ENCODE measurements around the gene MT1F.
"Not testable (repeated sequence)": the region's sequence is repeated elsewhere in the genome, so short reads cannot be mapped to it uniquely, and the experiment has no call there.

Gene MT1F

DNA sequence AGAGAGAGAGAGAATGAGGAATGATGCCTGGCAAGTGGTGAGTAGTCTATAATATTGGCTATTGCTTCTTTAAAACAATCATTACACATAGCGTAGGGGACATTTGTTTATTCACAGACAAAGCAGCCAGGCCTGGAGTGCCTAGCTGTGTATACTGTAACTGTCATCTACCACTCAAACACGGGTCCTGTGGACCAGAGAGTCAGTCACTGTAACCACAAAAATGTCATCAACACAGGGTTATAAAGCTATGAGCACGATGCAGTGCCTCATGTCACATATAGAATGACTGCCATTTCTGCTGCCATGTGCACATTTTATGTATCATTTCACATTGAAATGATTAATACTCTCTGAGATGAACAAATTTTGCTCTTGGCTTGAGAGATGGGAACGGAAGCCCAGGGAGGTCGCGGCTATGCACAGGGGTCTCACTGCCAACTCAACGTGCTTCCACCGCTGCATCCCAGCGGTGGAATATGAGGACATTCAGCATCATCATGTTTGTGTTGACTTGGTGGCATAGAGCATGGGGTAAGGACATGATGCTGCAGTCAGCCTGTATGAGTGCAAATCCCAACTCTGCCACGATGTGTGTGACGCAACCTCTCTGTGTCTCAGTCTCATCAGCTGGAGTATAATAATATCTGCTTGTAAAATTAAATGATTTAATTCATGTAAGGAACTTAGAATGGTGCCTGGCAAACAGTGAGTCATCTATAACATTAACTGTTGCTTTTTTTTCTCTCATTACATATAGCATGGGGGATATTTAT is 15.2 kb downstream of the MT1F start:
- DNase-seq (ENCODE audit: low read depth): no peak

DNA sequence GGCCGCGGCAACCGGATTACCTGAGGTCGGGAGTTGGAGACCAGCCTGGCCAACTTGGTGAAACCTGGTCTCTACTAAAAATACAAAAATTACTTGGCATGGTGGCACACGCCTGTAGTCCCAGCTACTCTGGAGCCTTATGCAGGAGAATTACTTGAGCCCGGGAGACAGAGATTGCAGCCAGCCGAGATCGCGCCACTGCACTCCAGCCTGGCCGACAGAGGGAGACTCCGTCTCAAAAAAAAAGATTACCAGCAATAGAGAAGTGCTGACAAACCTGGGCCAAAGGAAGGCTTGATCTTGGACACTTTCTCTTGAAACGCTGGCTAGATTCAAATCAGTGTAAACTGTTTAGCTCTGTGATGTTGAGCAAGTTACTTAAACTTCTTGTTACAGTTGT is 16.2 kb downstream of the MT1F start:
- no peak for DNase-seq (ENCODE audit: low read depth)

DNA sequence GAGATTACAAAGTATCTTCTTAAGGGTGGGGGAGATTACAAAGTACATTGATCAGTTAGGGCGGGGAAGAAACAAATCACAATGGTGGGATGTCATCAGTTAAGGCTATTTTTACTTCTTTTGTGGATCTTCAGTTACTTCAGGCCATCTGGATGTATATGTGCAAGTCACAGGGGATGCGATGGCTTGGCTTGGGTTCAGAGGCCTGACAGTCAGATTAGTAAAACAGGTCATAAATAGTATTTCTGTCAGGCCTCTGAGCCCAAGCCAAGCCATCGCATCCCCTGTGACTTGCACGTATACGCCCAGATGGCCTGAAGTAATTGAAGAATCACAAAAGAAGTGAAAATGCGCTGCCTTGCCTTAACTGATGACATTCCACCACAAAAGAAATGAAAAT is 16.8 kb downstream of the MT1F start:
- not testable (repeated sequence) for DNase-seq (ENCODE audit: low read depth)

DNA sequence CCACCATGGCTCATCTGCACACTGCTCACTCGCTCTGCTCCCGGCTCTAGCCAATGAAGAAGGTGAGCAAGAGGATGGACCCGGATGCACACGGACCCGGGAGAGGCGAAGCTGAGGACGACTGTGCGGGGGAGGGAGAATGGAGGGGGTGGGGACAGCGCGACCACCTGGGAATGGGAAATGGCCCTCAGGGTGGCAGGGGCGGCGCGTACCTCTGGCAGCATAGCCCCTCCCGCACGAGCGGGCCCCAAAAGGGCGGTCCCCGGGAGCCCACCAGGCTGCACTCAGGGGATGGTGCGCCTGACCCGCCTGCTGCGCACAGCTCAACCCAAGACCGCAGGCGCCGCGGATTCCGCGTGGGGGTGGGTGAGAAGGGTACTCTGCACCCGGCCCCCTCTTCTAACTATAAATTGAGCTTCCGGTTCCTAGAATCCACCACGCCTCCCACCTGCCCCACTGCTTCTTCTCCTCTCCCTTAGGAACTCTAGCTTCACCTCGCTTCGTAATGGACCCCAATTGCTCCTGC is 18.0 kb downstream of the MT1F start:
- DNase-seq (ENCODE audit: low read depth): no peak

DNA sequence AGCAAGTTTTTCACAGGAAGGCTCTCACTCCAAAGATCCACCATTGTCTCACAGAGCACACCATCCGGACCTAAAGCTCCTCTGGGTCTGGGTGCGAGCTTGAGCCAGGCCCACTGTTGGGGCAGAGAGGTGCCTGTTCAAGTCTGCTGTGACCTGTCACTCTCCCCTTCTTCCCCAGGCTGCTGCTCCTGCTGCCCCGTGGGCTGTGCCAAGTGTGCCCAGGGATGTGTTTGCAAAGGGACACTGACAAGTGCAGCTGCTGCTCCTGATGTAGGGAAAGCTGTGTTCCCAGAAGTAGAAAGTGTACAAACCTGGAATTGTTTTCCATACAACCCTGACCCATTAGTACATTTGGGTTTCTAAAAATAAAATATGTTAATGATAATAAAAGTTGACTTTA is 19.7 kb downstream of the MT1F start:
- DNase-seq (ENCODE audit: low read depth): no peak

DNA sequence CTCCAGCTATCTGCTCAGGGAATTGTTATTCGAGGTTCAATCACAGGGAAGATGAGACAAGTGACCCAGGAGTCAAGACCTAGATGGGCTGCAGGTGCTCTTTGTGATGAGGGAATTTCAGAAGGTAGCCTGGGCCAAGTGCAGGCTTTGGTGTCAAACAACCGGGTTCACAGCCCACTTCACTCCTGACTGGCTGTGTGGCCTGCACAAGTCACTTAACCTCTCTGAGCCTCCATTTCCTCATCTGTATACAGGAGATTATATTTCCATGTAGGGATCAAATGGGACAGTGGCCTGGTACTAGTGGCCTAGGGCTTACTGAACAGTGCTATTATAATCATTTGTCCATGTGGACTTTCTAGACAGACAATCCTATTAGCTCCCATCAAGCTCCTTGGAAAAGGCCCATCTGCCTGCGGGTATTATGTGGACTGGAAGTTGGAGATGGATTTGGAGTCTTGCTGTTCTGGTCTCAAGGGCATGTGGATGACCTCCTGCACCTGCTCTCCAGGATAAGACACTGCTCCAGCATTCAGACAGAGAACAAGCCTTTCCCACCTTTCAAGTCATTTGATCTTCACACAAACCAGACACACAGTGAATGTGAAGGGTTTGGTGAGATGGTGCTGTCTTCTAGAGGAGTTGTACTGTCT is 21.4 kb downstream of the MT1F start:
- DNase-seq (ENCODE audit: low read depth): no peak

DNA sequence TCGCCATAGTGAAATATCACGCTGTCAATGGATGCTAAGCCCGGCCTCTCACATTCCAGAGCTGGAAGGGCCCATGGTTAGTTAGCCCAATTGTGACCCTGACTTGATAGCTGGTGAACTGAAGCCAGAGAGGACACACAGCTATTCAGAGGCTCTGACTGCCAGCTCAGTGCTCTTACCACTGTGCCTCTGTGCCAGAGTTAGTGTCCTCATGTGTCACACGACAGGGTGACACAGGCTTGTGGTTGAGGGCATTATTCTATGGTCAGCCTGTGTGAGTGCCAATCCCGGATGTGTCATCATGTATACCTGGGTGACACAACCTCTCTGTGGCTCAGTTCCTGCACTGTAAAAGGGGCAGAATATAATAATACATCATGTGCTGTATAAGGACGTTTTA is 22.1 kb downstream of the MT1F start:
- DNase-seq (ENCODE audit: low read depth): no peak

DNA sequence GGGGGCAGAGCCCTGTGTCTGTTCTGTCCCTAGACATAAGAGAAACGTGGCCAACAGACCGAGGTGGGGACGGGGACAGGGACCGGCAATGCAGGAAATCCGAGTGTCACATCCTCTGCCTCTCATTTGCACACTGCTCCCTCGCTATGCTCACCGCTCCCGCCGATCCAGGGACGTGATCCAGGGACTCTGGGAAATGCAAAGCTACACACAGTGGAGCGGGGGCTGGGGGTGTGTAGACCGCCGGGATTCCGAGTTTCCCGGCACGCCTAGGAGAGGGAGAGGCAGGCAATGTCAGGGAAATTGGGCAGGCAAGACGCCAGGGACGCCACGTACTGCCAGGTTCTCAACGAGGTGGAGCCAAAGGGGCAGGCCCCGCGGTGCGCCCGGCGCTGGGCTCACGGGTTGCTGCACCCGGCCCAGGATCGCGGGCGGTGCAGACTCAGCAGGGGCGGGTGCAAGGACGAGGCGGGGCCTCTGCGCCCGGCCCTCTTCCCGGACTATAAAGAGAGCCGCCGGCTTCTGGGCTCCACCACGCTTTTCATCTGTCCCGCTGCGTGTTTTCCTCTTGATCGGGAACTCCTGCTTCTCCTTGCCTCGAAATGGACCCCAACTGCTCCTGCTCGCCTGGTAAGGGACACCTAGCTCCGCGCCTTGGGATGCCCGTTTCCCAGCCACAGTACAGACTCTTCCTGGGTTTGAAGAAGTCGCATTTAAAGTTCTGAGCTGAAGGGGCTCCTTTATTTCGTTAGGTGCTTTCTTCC is 24.4 kb downstream of the MT1F start, which contains the start of gene MT1X:
TSS of gene MT1X (plus strand) at position 532 of the 764 bp plus-strand sequence. CDS start at position 603, 71 bp downstream.
- peak; percentile 65 for DNase-seq (ENCODE audit: low read depth)

DNA sequence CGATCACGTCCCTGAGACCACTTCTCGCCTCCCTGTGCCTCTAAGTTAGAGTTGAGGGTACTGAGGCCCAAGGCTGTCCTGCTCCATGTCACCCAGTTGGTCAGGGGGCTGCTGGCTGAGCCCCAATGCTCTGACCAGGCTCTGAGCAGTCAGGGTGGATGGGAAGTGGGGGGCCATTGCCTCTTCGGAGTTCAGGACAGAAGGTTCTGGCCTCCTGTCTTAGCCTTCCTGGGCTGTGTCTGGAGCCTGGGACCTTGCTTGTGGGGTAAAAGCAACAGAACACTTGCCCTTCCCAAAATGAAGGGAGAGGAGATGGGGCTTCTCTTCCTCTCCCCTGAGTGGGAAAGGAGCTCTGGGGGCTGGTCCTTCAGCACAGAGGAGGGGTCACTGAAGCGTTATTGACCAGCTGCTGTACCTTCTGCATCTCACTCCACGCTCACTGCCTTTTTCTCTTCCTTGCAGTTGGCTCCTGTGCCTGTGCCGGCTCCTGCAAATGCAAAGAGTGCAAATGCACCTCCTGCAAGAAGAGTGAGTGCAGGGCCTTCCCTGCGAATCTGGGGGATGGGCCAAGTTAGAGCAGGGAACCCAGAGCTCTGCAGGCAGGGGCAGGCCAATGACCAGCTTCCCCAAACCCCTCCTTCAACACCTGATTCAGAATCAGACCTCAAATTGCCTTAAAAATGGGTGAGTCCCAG is 25.1 kb downstream of the MT1F start:
- DNase-seq (ENCODE audit: low read depth): no peak

DNA sequence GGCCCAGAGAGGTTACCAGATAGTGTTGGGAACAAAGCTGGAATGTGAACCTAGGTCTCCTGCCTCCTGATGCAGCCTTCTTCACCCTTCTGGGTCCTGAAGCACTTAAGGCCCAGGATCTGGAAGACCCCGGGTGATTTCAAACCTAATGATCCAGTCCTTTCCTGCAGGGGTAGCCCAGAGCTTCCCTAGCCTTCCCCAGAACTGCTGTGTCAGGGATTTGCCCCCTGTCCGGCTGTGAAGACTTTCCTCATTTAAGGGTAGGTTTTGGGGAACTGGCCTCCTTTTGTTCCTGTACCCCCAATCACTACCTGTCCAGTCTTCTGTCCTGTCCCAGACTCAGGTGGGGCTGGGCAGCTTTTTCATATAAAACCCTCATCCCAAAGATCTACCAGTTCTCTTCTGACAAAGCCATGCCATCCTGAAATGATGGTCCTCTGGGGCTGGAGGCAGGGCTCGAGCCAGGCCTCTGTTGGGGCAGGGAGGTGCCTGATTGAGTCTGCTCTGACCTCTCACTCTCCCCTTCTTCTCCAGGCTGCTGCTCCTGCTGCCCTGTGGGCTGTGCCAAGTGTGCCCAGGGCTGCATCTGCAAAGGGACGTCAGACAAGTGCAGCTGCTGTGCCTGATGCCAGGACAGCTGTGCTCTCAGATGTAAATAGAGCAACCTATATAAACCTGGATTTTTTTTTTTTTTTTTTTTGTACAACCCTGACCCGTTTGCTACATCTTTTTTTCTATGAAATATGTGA is 25.8 kb downstream of the MT1F start:
- DNase-seq (ENCODE audit: low read depth): no peak

DNA sequence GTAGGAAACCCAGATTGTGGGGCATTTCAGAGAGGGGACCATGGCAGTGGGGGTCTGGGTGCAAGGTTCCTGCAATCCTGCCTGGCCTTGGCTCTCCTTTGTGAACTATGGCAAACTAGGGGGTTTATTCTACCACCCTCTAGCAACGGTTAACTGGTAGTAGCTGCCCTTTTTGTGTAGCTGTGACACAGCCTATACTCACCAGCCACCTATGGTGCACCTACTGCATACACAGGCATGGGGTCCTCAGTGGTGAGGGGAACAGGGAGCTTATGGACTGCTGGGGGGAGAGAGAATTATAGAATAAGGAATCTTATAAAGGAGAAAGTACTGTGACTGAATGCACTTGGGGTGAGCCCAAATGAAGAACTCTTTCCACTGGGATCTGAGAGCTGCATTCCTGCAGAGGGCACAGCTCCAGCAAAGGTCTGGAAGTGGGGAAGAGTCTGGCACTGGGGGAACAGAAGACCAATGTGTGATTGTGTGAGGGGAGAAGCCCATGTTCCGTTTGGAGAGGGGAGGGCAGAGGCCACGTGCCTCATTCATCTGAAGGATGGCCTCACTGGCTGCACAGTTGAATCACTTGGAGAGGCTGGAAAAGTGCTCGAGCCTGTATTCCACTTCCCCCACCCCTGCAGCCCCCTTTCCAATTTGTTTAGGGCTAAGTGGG is 26.6 kb downstream of the MT1F start:
- no peak for DNase-seq (ENCODE audit: low read depth)

DNA sequence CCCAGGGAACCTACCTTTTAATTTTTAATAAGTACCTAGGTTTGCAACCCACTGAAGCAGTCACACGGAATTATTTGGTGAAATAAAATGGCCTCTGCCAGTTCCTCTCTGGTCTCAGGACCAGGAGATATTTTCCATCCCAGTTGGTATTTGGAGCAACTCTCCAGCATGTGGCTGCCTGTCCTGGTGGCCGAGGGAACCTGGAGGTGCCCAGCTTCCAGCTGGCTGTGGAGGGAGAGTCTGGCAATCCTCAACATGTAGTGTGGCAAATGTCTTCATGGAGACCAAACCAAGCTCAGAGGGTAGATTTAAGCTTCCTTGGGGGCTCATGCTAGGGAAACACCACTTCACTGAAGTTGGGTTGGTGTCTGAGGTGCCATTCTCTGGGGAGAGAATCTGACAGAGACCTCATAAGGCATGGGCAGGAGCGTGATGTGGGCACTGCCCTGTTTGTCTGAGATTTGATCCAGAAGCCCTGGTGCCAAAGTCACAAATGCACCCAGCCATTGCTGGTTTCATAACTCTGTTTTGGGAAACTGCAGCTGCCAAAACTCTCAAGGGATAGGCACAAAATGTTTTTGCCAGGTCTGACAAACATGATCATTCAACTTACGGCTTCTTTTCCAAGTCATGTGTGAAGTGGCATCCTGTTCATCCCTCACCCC is 27.3 kb downstream of the MT1F start:
- DNase-seq (ENCODE audit: low read depth): no peak

DNA sequence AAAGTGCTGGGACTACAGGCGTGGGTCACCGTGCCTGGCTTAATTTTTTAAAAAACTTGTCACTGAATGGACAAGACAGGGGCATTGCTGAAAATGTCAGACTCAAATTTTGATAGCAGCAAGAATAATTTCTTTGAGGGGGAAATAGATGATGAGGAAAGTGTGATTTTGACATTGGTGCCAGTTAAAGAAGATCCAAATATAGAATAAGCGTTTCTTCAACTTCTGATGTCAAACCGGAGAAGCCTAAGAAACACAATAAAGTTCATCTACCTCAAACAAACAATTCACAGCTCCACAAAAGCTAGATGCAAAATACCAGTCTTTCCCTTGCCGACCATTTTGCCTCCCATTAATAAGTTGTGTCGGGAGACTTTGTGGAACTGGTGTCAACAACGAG is 29.0 kb downstream of the MT1F start:
- no peak for DNase-seq (ENCODE audit: low read depth)

DNA sequence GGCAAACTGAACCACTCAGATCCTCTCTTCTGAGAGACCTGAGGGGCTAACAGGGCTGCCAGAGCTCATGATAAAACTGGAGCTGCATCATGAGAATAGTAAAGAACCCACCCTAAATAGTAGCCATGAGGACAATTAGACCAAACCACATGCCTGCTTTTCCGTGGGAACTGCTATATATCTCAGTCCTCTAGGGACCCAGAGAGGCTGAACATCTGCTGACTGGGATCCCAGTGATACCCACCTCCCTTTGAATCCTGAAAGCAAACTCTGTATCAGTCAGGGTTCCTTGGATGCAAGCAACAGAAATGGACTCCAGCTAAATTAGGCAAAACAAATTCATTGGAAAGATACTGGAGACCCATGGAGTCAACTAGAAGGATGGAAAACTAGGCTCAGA is 31.0 kb downstream of the MT1F start:
- DNase-seq (ENCODE audit: low read depth): no peak

DNA sequence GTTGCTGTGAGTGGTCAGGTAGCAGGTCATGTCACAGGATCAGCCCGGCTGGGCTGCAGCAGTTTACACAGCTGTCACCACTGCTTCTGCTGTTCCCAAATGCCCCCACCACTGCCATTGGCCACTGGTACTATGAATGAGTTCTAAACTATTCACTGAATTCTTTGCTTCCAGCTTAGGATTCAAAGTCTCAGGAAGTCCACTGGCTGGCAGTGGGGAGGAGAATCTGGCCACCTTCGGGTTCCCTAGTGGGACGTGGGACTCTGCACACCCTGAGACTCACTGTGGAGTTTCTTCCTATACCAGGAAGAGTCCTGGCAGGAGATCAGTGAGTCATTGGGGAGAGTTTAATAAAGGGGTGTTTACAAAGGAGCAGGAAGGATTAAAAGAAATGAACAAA is 31.4 kb downstream of the MT1F start:
- DNase-seq (ENCODE audit: low read depth): no peak

DNA sequence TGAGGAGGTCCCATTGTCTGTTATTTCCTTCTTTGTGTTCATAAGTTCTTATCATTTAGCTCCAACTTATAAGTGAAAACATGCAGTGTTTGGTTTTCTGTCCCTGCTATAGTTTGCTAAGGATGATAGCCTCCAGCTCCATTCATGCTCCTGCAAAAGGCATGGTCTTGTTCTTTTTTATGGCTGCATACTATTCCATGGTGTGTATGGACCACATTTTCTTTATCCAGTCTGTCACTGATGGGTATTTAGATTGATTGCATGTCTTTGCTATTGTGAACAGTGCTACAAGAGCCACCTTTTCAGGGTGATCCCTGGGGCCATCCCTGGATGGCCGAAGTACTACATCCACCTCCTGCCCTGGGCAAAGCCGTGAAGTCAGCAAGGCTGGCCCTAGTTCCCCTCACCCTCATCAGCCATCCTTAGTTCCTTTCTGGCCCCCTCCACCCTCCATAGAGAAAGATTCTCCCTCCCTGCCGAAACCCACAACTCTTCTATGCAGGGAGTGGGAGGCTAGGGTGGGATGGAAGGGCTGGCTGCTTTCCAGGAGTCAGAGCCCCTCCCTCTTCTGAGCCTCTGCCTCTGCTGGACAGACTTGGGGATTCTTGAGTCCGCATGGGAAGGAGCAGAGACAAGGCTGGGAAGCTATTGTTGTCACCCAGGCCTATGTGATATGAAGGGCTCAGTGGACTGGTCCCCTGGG is 32.8 kb downstream of the MT1F start:
- no peak for DNase-seq (ENCODE audit: low read depth)

DNA sequence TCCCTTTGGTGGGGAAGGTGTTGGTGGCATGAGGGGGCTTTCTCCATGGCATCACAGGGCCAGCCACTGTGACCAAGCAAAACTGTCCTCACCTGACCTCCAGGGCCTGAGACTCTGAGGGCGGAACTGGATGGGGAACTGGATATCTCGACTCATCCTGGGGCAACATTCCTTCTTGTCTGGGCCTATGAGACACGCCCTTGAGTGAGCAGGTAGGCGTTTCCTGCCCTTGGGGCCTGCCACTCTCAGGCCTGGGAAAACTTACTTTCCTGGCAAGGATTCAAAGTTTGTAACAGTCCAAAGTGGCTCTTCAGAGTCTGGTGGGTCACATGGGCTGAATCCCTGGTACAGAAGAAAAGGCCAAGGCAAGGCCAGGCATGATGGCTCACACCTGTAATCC is 34.1 kb downstream of the MT1F start:
- no peak for DNase-seq (ENCODE audit: low read depth)

DNA sequence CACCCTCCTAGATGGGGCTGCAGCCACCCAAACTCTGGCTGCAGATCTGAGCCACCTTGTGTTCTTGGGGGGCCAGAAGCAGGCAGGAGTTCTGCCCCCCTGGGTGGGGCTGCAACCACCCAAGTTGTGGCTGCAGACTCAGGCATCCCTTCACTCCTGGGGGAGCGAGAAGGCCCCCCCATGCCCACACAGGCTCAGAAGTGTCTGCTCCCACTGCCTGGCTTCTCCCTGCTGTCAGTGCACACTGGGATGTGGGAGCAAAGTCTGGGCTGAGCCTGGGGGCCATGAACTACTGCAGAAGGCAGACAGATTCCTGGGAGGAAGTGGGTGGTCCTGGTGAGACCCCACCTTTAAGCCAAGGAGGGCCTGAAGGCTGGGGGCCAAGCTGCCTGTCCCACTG is 37.5 kb downstream of the MT1F start:
- DNase-seq (ENCODE audit: low read depth): no peak

DNA sequence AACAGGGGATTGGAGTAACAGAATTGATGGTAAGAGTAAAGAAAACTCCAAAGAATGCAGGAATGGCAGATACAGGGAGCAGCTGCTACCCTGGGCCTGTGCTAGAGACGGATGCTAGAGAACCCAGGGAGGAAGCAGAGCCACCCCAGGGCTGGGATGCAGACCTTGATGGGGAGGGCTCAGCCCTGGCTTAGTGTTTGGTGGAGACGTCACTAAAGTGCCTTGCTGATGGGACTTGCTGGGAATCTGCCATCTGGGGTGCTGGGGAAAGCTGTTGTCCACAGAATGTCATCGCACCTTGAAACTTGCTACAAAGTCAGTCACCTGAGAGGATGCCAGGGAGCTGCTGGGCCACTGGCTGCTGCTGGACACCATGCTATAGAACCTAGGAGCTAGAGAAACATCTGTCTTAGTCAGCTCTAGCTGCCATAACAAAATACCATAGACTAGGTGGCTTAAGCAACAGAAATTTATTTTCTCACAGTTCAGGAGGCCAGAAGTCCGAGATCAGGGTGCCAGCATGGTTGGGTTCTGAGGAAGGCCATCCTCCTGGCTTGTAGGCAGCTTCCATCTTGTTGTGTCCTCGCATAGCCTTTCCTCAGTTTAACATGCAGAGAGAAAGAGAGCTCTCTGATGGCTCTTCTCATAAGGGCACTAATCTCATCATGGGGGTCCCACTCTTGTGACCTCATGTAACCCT is 39.8 kb downstream of the MT1F start:
- no peak for DNase-seq (ENCODE audit: low read depth)
